GM12892 (cell line): Measurements from ENCODE around the gene PHEX.
A peak's percentile ranks its signal among the peaks of the same experiment; 100 is the strongest.

Experiments used
- DNase-seq: peaks from one replicate; pipeline ENCODE4 v3.0.0; 2011; ENCODE audit not compliant: insufficient read length
- FAIRE-seq: peaks from 2 replicates; lab custom pipeline; 2011; peaks lifted over from hg19 to GRCh38; lab: Jason Lieb, UNC
- POLR2A ChIP-seq: IDR thresholded peaks from 2 replicates; pipeline ENCODE4 v1.6.1; 2011; ENCODE audit warnings: low read depth, low read length, control low read depth
- POLR2AphosphoS5 ChIP-seq: IDR thresholded peaks from 2 replicates; pipeline ENCODE4 v1.6.1; 2011; ENCODE audit warnings: low read depth, low read length, control low read depth
- TAF1 ChIP-seq: IDR thresholded peaks from 2 replicates; pipeline ENCODE4 v1.6.1; 2011; ENCODE audit warnings: low read depth, mild to moderate bottlenecking, control low read depth, low read length, borderline replicate concordance

The PHEX gene

GRCh38 chrX:22177950-22178515 lies 145.9 kb downstream of the PHEX start:
- no peak for FAIRE-seq
- DNase-seq = no peak
- TF ChIP-seq POLR2AphosphoS5 = no peak
- no peak for TF ChIP-seq TAF1
- no peak for TF ChIP-seq POLR2A

- TF ChIP-seq TAF1 = no peak
- no peak for TF ChIP-seq POLR2AphosphoS5
- TF ChIP-seq POLR2A = no peak
- FAIRE-seq = no peak
- no peak for DNase-seq
Measured at GRCh38 chrX:22184096-22184495, 152.0 kb downstream of the PHEX start.

DNA sequence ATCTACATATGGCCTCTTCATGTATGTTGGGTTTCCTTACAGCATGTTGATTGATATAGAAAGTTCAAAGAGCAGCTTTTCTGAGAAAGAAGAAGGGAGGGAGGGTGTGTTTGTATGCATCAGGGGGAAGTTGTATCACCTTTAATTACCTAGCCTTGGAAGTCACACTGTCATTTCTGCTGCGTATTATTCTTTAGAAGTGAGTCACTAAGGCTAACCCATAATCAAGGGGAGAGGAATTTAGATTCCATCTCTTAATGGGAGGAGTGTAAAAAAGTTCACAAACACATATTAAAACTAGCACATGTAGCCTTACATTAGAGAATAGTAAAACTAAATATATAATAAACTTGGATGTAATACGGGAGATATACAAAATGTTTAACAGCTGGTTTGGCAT lies 154.0 kb downstream of the PHEX start:
- FAIRE-seq (no peak), DNase-seq (no peak)
- no peak for TF ChIP-seq TAF1
- no peak for TF ChIP-seq POLR2A

DNA sequence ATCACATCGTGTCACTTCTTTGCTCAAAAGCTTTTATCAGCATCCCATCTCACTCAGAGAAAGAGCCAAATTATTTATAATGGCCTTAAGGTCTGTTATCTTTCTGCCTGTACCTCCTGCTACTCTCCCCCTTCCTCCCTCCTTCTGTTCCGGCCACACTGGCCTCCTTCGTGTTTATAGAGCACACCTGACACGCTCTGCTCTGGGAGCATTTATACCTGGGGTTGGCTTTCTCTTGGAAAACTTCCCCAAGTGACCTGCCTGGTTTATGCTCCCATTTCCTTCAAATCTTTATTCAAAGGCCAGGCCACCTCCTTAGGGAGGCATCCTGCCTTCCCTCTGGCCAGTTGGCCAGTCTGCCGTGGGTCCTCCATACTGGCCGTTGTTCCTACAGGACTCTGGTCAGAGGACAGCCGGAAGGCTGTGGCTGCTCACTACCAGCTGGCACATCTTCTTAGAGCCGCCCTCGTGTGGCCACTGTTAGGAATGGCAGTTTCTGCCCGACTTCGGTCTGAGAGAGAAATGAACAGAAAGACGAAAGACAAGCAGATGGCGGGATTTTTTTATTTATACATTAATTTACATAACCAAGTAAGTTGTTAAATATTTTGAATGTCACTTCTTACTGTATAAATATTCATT lies 160.4 kb downstream of the PHEX start:
- DNase-seq (peak; percentile 10), FAIRE-seq (peak; percentile 94)
- TF ChIP-seq POLR2AphosphoS5 (no peak), TAF1 (no peak), POLR2A (no peak)

DNA sequence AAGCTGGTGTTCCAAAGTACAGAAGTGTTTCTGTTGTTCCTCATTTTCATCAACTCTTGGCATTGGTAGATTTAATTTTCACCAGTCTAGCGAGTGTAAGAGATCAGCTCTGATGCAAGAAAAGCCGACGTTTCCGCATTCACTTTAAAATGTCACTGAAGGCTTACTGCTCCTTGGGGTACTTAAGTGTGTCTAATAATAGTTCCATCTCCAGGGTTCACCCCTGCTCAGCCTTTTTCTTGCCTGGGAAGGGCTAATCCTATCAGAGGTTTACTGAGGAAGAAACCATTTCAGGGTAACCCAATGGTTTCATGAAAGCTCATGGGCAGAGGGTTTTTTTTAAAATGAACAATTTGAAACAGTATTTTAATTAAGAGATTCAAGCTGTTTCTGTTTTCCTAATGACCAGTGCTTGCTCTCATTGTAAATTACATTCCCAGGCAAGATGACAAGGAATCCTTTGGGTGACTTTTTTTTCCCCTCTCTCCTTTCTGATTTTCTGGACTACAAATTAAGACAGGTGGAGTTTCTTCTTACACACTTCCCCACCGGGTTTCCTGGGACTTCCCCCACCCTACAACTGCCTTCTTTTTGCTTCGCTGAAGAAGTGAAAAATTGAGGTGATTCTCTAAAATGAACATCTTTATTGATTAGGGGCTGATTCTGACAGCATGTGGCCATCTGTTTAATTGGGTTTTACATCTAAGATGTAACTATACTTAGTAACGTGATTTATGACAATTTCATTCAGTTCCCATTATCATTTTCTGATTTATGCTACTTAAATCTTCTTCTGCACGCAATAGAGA lies 161.9 kb downstream of the PHEX start:
- TF ChIP-seq POLR2A = no peak
- TF ChIP-seq TAF1 = no peak
- no peak for TF ChIP-seq POLR2AphosphoS5
- DNase-seq (no peak), FAIRE-seq (peak; percentile 21)

DNA sequence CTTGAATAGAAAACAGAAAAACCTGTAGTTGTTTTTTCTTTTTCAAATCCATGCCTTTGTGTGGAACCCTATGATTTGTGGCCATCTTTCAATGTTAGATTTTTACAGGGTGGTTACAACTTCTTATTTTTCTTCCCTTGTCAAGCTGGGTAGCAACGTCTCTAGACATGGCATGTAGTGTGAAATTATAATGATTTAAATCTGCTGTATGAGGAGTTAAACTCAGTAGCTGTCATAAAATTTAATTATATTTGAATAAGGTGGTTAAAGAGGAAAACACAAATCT lies 162.5 kb downstream of the PHEX start:
- no peak for TF ChIP-seq POLR2AphosphoS5
- no peak for TF ChIP-seq POLR2A
- no peak for TF ChIP-seq TAF1
- DNase-seq = no peak
- FAIRE-seq = no peak

DNA sequence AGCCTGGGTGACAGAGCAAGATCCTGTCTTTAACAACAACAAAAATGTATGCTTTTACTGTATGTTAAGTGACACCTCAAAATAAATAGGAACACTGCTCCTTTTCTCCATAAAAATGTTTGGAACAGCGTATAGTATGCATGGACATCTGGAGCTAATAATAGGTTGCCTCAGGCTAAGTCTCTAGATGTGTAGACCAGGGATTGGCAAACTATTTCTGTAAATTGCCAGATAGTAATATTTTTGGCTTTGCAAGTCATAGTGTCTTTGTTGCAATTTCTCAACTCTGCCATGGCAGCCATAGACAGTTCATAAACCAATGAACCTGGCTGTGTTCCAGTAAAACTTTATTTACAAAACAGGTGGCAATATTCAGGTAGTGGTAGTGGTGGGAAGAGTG lies 164.0 kb downstream of the PHEX start:
- DNase-seq = no peak
- FAIRE-seq = no peak
- TF ChIP-seq POLR2A = no peak
- no peak for TF ChIP-seq TAF1
- TF ChIP-seq POLR2AphosphoS5 = no peak

DNA sequence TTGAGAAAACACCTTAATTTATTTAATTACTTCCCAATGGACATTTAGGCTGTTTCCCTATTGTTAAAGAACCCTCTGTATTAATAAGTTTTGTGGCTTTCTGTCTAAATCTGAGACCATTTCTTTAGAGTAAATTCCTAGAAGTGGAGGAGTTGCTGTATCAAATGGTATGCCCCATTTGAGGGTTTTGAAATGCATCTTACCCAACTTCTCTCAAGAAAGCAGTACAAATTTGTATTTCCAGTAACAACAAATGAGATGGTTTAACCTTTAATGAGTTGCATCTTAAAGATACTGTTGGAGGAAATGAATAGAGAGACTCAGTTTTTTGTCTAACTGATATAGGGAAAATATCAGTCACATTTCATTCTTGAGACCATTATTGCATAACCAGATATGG lies 170.1 kb downstream of the PHEX start:
- DNase-seq (no peak), FAIRE-seq (no peak)
- TF ChIP-seq POLR2AphosphoS5 (no peak), TAF1 (no peak), POLR2A (no peak)

GRCh38 chrX:22203186-22203585 lies 171.1 kb downstream of the PHEX start:
- TF ChIP-seq POLR2A (no peak), TAF1 (no peak), POLR2AphosphoS5 (no peak)
- FAIRE-seq (no peak), DNase-seq (no peak)

- TF ChIP-seq TAF1 (no peak), POLR2AphosphoS5 (no peak), POLR2A (no peak)
- no peak for DNase-seq
- no peak for FAIRE-seq
Measured at GRCh38 chrX:22206781-22207180, 174.7 kb downstream of the PHEX start.

DNA sequence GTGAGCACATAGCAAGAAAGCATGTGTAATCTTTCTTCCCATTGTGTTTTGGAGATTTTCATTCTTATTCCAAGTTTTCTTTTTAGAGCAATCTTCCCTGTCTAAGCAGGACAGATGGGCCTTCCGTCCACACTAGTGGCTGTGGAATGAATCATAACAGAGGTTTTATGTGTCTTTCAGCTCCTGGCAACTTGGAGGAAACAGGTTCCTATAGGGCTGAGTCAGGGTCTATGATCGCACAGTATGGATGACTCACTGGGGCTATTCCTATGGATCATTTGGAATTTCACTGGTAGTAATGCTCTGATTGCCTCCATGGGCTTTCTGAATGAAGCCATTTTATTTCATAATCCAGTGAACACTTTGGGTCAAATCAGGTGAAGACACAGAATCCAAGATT lies 188.8 kb downstream of the PHEX start:
- no peak for DNase-seq
- TF ChIP-seq POLR2AphosphoS5 (no peak), POLR2A (no peak), TAF1 (no peak)
- FAIRE-seq = no peak

- TF ChIP-seq POLR2AphosphoS5 (no peak), POLR2A (no peak), TAF1 (no peak)
- FAIRE-seq (no peak), DNase-seq (no peak)
Measured at GRCh38 chrX:22234380-22234779, 202.3 kb downstream of the PHEX start.
